ENCODE data around the gene POTEF. TPM values are rescaled to one million over a fixed set of nuclear protein-coding genes. Genes with fewer than 3 reads are reported as not detected.
"Not testable (repeated sequence)": the region's sequence is repeated elsewhere in the genome, so short reads cannot be mapped to it uniquely, and the experiment has no call there.

The POTEF gene
- total RNA-seq, 4 donors from 2014 or later: not detected

DNA sequence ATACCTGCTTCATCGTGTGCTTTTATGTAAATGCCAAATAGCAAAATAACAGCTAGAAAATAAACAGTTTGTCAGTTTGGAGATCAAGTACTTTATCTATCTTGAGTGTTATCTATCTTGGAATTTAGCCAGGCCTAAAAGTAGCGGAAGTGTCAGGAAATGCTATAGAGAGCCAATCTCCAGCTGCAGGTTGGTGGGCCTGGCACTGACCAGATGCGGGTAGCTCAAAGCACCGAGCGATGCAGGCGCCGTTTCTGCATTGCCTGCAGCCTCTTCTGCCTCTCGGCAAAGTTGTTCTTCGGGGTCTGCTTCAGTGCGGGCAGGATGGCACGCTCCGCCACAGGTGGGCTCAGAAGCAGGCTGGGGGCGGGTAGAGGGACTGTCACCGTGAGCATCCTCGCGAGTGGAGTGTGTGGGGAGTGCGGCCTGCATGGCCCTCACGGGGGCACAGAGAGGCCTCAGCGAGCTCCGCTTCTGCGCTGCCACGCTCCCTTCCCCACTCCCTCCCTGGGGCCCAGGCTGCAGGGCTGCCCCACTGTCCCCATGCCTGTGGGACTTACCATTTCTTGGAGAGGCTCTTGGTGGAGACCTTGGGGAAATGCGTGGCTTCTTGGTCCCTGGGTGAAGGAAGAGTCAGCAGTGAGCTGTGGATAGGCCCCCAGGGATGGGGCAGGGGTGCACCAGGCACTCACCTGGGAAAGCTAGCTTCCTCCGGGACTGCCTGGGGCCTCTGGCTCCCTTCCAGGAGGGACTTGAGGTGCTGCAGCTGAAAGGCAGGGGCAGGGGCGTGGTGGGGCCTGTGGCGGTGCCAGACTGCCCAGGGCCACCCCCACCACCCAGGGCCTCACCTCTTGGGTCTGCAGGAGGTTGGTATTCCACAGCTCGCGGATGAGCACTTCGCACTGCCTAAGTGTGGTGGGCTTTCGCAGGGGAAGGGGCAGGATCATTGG lies 10.6 kb upstream of the POTEF start:
- DNase-seq; H3K36me3 ChIP-seq; H3K27ac ChIP-seq; H3K4me1 ChIP-seq; intact Hi-C loops (cut with DNase I; ENCODE audit: low total_unique reads); H3K4me3 ChIP-seq; in situ Hi-C loops (cut with MboI; ENCODE audit: low pct_ligation_motif_present in 1 of 4, low pct_unique_long_range_greater_than_20kb in 1 of 4, low sequenced_read_pairs in 3 of 4); H3K9me3 ChIP-seq: not testable (repeated sequence)
- 73 to 81% methylated on average over 8 to 23 of the region's 30 CpGs for WGBS, 2 donors (ENCODE audit: low coverage in 1 of 2)
- H3K27me3 ChIP-seq: peaks cover 14% of the 10 kb centered on the region

DNA sequence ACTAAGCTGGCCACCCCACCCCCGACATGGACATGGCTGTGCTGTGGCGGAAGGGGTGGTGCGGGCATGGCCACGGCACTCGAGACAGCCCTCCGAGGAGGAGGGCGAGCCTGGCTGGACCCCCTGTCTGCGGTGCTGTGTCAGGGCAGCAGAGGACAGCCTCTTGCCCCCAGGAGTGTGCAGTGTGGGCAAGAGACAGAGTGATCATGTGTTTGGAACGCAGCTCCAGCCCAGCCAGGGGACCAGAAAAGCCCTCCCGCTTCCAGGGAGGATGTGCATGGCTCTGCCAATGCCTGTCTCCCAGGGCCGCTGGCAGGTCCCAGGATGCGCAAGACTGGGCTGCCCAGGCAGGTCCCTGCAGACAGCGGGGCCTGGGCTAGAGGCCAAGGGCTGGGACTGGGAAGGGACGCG lies 9.8 kb upstream of the POTEF start:
- H3K4me3 ChIP-seq; intact Hi-C loops (cut with DNase I; ENCODE audit: low total_unique reads); in situ Hi-C loops (cut with MboI; ENCODE audit: low pct_ligation_motif_present in 1 of 4, low pct_unique_long_range_greater_than_20kb in 1 of 4, low sequenced_read_pairs in 3 of 4); H3K4me1 ChIP-seq; H3K27ac ChIP-seq; H3K27me3 ChIP-seq; H3K36me3 ChIP-seq; DNase-seq; H3K9me3 ChIP-seq: not testable (repeated sequence)
- WGBS, 2 donors (ENCODE audit: low coverage in 1 of 2): 81% methylated on average over 11 of the region's 15 CpGs; no CpG with 5 or more reads in 1 of the 2 donors

- H3K27ac ChIP-seq; intact Hi-C loops (cut with DNase I; ENCODE audit: low total_unique reads); DNase-seq; H3K36me3 ChIP-seq; H3K27me3 ChIP-seq; H3K4me1 ChIP-seq; in situ Hi-C loops (cut with MboI; ENCODE audit: low pct_ligation_motif_present in 1 of 4, low pct_unique_long_range_greater_than_20kb in 1 of 4, low sequenced_read_pairs in 3 of 4); H3K4me3 ChIP-seq; H3K9me3 ChIP-seq: not testable (repeated sequence)
- WGBS, 2 donors (ENCODE audit: low coverage in 1 of 2): 90% methylated on average over 5 of the region's 13 CpGs; no CpG with 5 or more reads in 1 of the 2 donors
These were observed 9.3 kb upstream of the POTEF start for GRCh38 chr2:130138326-130138725.

DNA sequence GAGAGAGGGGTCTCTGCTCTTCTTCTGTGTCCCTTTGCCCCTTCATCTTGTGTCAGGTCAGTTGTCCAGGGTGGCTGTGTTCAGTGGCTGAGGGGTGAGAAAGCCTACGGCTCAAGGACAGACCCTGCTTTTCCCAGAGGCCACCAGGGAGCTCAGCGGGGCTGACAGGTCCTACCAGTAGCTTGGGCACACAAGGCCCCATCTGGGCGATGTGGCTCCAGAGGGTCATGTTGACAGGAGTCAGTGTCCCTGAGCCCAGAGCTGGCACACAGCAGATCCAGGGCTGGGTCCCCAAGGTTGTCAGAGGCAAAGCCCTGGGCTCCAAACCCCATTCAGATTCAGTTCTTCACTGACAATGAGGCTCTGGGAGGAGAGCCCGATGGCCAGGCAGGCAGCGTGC lies 8.1 kb upstream of the POTEF start:
- intact Hi-C loops (cut with DNase I; ENCODE audit: low total_unique reads); in situ Hi-C loops (cut with MboI; ENCODE audit: low pct_ligation_motif_present in 1 of 4, low pct_unique_long_range_greater_than_20kb in 1 of 4, low sequenced_read_pairs in 3 of 4); H3K9me3 ChIP-seq; DNase-seq; H3K27me3 ChIP-seq; H3K4me3 ChIP-seq; H3K27ac ChIP-seq; H3K4me1 ChIP-seq; H3K36me3 ChIP-seq: not testable (repeated sequence)
- 63% methylated on average over 3 of the region's 5 CpGs; no CpG with 5 or more reads in 1 of the 2 donors for WGBS, 2 donors (ENCODE audit: low coverage in 1 of 2)

GRCh38 chr2:130136546-130136945 lies 7.5 kb upstream of the POTEF start:
- H3K36me3 ChIP-seq; in situ Hi-C loops (cut with MboI; ENCODE audit: low pct_ligation_motif_present in 1 of 4, low pct_unique_long_range_greater_than_20kb in 1 of 4, low sequenced_read_pairs in 3 of 4); H3K27ac ChIP-seq; H3K27me3 ChIP-seq; H3K4me1 ChIP-seq; DNase-seq; H3K9me3 ChIP-seq; intact Hi-C loops (cut with DNase I; ENCODE audit: low total_unique reads); H3K4me3 ChIP-seq: not testable (repeated sequence)
- 86% methylated on average over 7 of the region's 10 CpGs; no CpG with 5 or more reads in 1 of the 2 donors for WGBS, 2 donors (ENCODE audit: low coverage in 1 of 2)

DNA sequence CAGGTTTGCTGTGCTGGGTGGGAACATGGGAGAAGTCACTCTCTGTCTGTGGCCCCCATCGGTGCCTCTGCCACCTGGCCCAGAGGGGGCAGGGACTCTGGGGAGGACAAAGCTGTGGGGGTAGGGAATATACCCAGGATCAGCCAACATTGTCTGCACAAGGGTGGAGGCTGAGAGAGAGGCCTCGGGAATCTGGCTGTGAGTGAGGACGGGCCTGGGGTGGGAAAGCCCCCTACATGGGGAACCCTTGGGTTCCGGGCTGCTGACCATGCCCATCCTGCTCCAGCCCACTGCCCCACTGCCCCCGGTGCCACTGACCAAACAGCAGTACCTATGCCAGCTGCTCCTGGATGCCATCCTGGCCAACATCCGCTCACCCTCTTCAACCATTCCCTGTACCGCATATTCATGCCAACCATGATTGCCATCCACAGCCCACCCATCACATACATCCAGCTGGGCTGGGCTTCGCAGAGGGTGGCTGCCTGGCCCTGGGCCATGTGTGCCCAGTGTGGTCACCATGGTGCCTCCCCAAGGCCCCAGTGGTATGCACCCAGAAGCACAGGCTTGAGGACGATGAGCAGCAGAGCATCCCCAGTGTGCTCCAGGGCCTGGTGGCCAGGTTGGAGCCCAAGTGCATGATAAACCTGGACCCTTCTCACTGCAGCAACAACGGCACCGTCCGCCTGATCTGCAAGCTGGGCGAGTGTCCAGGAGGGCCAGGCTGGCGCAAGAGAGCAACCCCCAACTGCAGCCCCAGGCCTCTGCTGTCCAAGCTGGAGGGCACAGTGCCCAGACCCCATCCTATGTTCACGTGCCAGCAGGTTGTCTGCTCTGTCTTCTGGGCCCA lies 6.9 kb upstream of the POTEF start:
- intact Hi-C loops (cut with DNase I; ENCODE audit: low total_unique reads) (no loop called here), in situ Hi-C loops (cut with MboI; ENCODE audit: low pct_ligation_motif_present in 1 of 4, low pct_unique_long_range_greater_than_20kb in 1 of 4, low sequenced_read_pairs in 3 of 4) (no loop called here)
- no peaks in the 10 kb centered on the region for H3K4me1 ChIP-seq
- H3K36me3 ChIP-seq: no peaks in the 10 kb centered on the region
- TF ChIP-seq, protein P1, sequence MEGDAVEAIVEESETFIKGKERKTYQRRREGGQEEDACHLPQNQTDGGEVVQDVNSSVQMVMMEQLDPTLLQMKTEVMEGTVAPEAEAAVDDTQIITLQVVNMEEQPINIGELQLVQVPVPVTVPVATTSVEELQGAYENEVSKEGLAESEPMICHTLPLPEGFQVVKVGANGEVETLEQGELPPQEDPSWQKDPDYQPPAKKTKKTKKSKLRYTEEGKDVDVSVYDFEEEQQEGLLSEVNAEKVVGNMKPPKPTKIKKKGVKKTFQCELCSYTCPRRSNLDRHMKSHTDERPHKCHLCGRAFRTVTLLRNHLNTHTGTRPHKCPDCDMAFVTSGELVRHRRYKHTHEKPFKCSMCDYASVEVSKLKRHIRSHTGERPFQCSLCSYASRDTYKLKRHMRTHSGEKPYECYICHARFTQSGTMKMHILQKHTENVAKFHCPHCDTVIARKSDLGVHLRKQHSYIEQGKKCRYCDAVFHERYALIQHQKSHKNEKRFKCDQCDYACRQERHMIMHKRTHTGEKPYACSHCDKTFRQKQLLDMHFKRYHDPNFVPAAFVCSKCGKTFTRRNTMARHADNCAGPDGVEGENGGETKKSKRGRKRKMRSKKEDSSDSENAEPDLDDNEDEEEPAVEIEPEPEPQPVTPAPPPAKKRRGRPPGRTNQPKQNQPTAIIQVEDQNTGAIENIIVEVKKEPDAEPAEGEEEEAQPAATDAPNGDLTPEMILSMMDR (IDR thresholded peaks at IDR 0.05): no peak
- no peak for TF ChIP-seq POLR2AphosphoS5 (IDR thresholded peaks at IDR 0.05)
- no peak for TF ChIP-seq EP300 (IDR thresholded peaks at IDR 0.05; ENCODE audit: low read depth)
- TF ChIP-seq POLR2A (IDR thresholded peaks at IDR 0.05): no peak
- H3K27me3 ChIP-seq: no peaks in the 10 kb centered on the region
- 93% methylated on average over 9 of the region's 15 CpGs; no CpG with 5 or more reads in 1 of the 2 donors for WGBS, 2 donors (ENCODE audit: low coverage in 1 of 2)
- no peaks in the 10 kb centered on the region for H3K9me3 ChIP-seq
- H3K27ac ChIP-seq: no peak overlapping the region
- H3K4me3 ChIP-seq: no peak overlapping the region
- DNase-seq: no peak

GRCh38 chr2:130128464-130128863 lies 558 bp downstream of the POTEF start:
- H3K36me3 ChIP-seq; H3K9me3 ChIP-seq; H3K27ac ChIP-seq; DNase-seq; H3K4me3 ChIP-seq; H3K4me1 ChIP-seq; in situ Hi-C loops (cut with MboI; ENCODE audit: low pct_ligation_motif_present in 1 of 4, low pct_unique_long_range_greater_than_20kb in 1 of 4, low sequenced_read_pairs in 3 of 4); intact Hi-C loops (cut with DNase I; ENCODE audit: low total_unique reads); H3K27me3 ChIP-seq: not testable (repeated sequence)
- 82% methylated on average over 7 of the region's 14 CpGs; no CpG with 5 or more reads in 1 of the 2 donors for WGBS, 2 donors (ENCODE audit: low coverage in 1 of 2)

DNA sequence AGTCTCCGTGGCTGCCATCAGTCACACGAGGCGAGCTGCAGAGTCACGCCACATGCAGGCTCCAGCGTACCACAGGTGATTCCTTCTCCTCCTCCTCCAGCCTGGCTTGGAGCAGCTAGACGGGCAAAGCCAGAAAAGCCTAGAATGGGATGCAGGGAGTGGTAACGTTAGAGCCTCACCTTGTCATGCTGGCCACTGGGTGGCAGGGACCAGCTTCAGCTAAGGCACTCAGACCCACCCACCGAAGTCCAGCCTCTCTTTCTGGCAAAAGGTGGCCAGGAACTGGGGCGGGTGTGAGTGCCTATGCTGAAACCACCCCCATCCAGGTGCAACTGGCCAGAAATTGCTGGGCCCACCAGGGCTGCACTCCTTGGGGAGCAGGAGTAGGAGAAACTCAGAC lies 1.3 kb downstream of the POTEF start:
- WGBS, 2 donors (ENCODE audit: low coverage in 1 of 2): 64% methylated on average over 5 of the region's 9 CpGs; no CpG with 5 or more reads in 1 of the 2 donors
- DNase-seq; H3K4me1 ChIP-seq; H3K9me3 ChIP-seq; in situ Hi-C loops (cut with MboI; ENCODE audit: low pct_ligation_motif_present in 1 of 4, low pct_unique_long_range_greater_than_20kb in 1 of 4, low sequenced_read_pairs in 3 of 4); intact Hi-C loops (cut with DNase I; ENCODE audit: low total_unique reads); H3K27me3 ChIP-seq; H3K27ac ChIP-seq; H3K36me3 ChIP-seq; H3K4me3 ChIP-seq: not testable (repeated sequence)

GRCh38 chr2:130120924-130121323 lies 8.1 kb downstream of the POTEF start:
- H3K36me3 ChIP-seq; H3K4me3 ChIP-seq; H3K9me3 ChIP-seq; H3K27me3 ChIP-seq; H3K27ac ChIP-seq; intact Hi-C loops (cut with DNase I; ENCODE audit: low total_unique reads); H3K4me1 ChIP-seq; in situ Hi-C loops (cut with MboI; ENCODE audit: low pct_ligation_motif_present in 1 of 4, low pct_unique_long_range_greater_than_20kb in 1 of 4, low sequenced_read_pairs in 3 of 4); DNase-seq: not testable (repeated sequence)
- WGBS, 2 donors (ENCODE audit: low coverage in 1 of 2): 94% methylated on average over 38 of the region's 45 CpGs; no CpG with 5 or more reads in 1 of the 2 donors

All from transverse colon (tissue), 4 donors.